K562 (cell line): ENCODE data around the gene PSME4. TPM values are rescaled to one million over a fixed set of nuclear protein-coding genes. Genes with fewer than 3 reads are reported as not detected.

Experiments used
- ATAC-seq: fragments of 200-7000 bp; cut with Tn5 transposase; 3 replicates; pipeline ENCODE4 v1.9.1; 2020; ENCODE audit warnings: moderate library complexity
- BruUV-seq: library from RNA; stranded (reverse); fragments of 400-500 nt; replicated peaks from 2 replicates; lab custom pipeline; 2021; lab: Mats Ljungman, UMichigan
- CTCF ChIA-PET: fragments of 300-600 bp; formaldehyde crosslinking; extraction: SDS; loops from one replicate; lab custom pipeline; 2021; ENCODE audit warnings: low intra/inter-chr PET ratio; lab: Yijun Ruan, JAX
- POLR2A ChIA-PET: fragments of 300-600, 350-650 bp; sonication (Branson Sonifier 250); formaldehyde crosslinking; extraction: SDS; loops from one replicate; lab custom pipeline; 2021; ENCODE audit warnings: antibody characterized with exemption, inconsistent platforms; lab: Yijun Ruan, JAX
- DNase-seq, 4 experiments: peaks; one replicate each; pipeline versions ENCODE4 v3.0.0 to v3.0.0-alpha.2; 2011 to 2018; ENCODE audit warnings: low spot score in 3 of 4, mixed read lengths in 3 of 4; ENCODE audit errors: extremely low read depth in 1 of 4
- FAIRE-seq: peaks from 2 replicates; lab custom pipeline; 2011; peaks lifted over from hg19 to GRCh38; lab: Jason Lieb, UNC
- H2AFZ ChIP-seq: 2 replicates; pipeline ENCODE4 v1.6.0; 2011; ENCODE audit warnings: low read depth, low read length, control low read depth, inconsistent platforms
- H3K27ac ChIP-seq: fragments of 200-600 bp; 3 replicates; pipeline ENCODE4 v1.8.0; 2011; ENCODE audit warnings: low read depth, mild to moderate bottlenecking, control low read depth, inconsistent platforms, low read length, moderate library complexity, mixed read lengths; ENCODE audit errors: extremely low read depth
- H3K27me3 ChIP-seq, 2 experiments: fragments of 300-600 bp in 1 of 2; 2 replicates in 1 of 2; 3 replicates in 1 of 2; pipeline versions ENCODE4 v1.6.0 to v1.8.0; 2011; ENCODE audit warnings: inconsistent platforms in 2 of 2, low read length in 2 of 2, mild to moderate bottlenecking in 1 of 2, mixed read lengths in 1 of 2, moderate library complexity in 1 of 2; ENCODE audit not compliant: control insufficient read depth in 2 of 2, insufficient read depth in 2 of 2
- H3K36me3 ChIP-seq: fragments of 300-600 bp; 3 replicates; pipeline ENCODE4 v1.8.0; 2011; ENCODE audit warnings: mild to moderate bottlenecking, low read length, inconsistent platforms; ENCODE audit not compliant: control insufficient read depth, insufficient read depth
- H3K4me1 ChIP-seq, 2 experiments: fragments of 200-600 bp in 1 of 2; replicated peaks in 1 of 2; 2 replicates in 1 of 2; 3 replicates in 1 of 2; pipeline versions ENCODE4 v1.5.1 to v1.8.0; 2011; ENCODE audit warnings: inconsistent platforms in 2 of 2, low read length in 2 of 2, mild to moderate bottlenecking in 1 of 2, mixed read lengths in 1 of 2, moderate library complexity in 1 of 2; ENCODE audit not compliant: control insufficient read depth in 2 of 2, insufficient read depth in 2 of 2
- H3K4me2 ChIP-seq: 2 replicates; pipeline ENCODE4 v1.6.1; 2011; ENCODE audit warnings: low read length, control low read depth, inconsistent platforms, mixed read lengths; ENCODE audit not compliant: insufficient read depth
- H3K4me3 ChIP-seq: fragments of 200-600 bp; sonication (generic), shearing (Covaris generic); 2 replicates; pipeline ENCODE4 v1.5.1; 2016; ENCODE audit warnings: control low read depth, inconsistent platforms
- H3K79me2 ChIP-seq: fragments of 200-600 bp; 3 replicates; pipeline ENCODE4 v1.8.0; 2011; ENCODE audit warnings: low read length, inconsistent platforms; ENCODE audit not compliant: control insufficient read depth, insufficient read depth
- H3K9ac ChIP-seq, 2 experiments: 2 replicates each; pipeline versions ENCODE4 v1.6.0 to v1.6.1; 2011; ENCODE audit warnings: low read depth in 2 of 2, low read length in 2 of 2, control low read depth in 1 of 2, inconsistent platforms in 1 of 2, mild to moderate bottlenecking in 1 of 2, mixed read lengths in 1 of 2; ENCODE audit not compliant: insufficient read depth in 1 of 2
- H3K9me1 ChIP-seq: one replicate; pipeline ENCODE4 v1.6.0; 2011; ENCODE audit warnings: inconsistent platforms, mild to moderate bottlenecking, low read length, moderate library complexity; ENCODE audit not compliant: control insufficient read depth, insufficient read depth
- H3K9me3 ChIP-seq: replicated peaks from 2 replicates; pipeline ENCODE4 v1.5.1; 2011; ENCODE audit warnings: low read depth, low read length, inconsistent platforms; ENCODE audit not compliant: control insufficient read depth, insufficient read depth
- H4K20me1 ChIP-seq: replicated peaks from 2 replicates; pipeline ENCODE4 v1.6.1; 2011; ENCODE audit warnings: low read length, inconsistent platforms, mixed read lengths; ENCODE audit not compliant: control insufficient read depth, insufficient read depth
- ADNP ChIP-seq: fragments of 200-800 bp; sonication (Bioruptor generic); IDR thresholded peaks from 2 replicates; pipeline ENCODE4 v1.6.1; 2016; ENCODE audit warnings: missing genetic modification characterization, missing compliant biosample characterization
- ARHGAP35 ChIP-seq: fragments of 450-650 bp; IDR thresholded peaks from 2 replicates; pipeline ENCODE4 v1.6.1; 2018; ENCODE audit not compliant: partially characterized antibody
- DMBX1 ChIP-seq: fragments of 250-450 bp; sonication (Bioruptor Pico); IDR thresholded peaks from 2 replicates; pipeline ENCODE4 v1.8.0; 2022; ENCODE audit warnings: inconsistent platforms, mild to moderate bottlenecking, moderate library complexity, borderline replicate concordance
- HLTF ChIP-seq: fragments of 450-650 bp; IDR thresholded peaks from 2 replicates; pipeline ENCODE4 v1.6.1; 2016
- JUNB ChIP-seq: fragments of 450-650 bp; formaldehyde crosslinking; conservative IDR thresholded peaks from 2 replicates; pipeline ENCODE4 v1.4.0; 2020; ENCODE audit warnings: mild to moderate bottlenecking
- KAT8 ChIP-seq: fragments of 450-650 bp; IDR thresholded peaks from 2 replicates; pipeline ENCODE4 v1.6.1; 2016; ENCODE audit warnings: low read depth, mild to moderate bottlenecking
- MAFF ChIP-seq: IDR thresholded peaks from 2 replicates; pipeline ENCODE4 v1.6.1; 2012; ENCODE audit warnings: low read length, improper control_type of control experiment
- RBM15 ChIP-seq: fragments of 200-400 bp; formaldehyde crosslinking; IDR thresholded peaks from 2 replicates; pipeline ENCODE4 v1.6.1; 2018; ENCODE audit warnings: mild to moderate bottlenecking, low read length, moderate library complexity; ENCODE audit not compliant: insufficient read depth
- RBM25 ChIP-seq: fragments of 200-400 bp; formaldehyde crosslinking; IDR thresholded peaks from 2 replicates; pipeline ENCODE4 v1.6.1; 2018; ENCODE audit warnings: low read length, low read depth, moderate library complexity; ENCODE audit not compliant: severe bottlenecking
- RCOR1 ChIP-seq, 2 experiments: IDR thresholded peaks; 2 replicates each; pipeline ENCODE4 v1.6.1; 2012; ENCODE audit warnings: low read depth in 2 of 2, low read length in 2 of 2, borderline replicate concordance in 1 of 2, improper control_type of control experiment in 1 of 2
- SLC30A9 ChIP-seq: fragments of 250-450 bp; sonication (Bioruptor Pico); IDR thresholded peaks from 2 replicates; pipeline ENCODE4 v1.8.0; 2022; ENCODE audit warnings: mild to moderate bottlenecking, moderate library complexity
- TAF1 ChIP-seq: IDR thresholded peaks from 2 replicates; pipeline ENCODE4 v1.6.1; 2011; ENCODE audit warnings: mild to moderate bottlenecking, low read length, moderate library complexity; ENCODE audit not compliant: insufficient read depth, control insufficient read depth, severe bottlenecking; ENCODE audit errors: extremely low read depth
- ZBTB17 ChIP-seq: fragments of 450-650 bp; formaldehyde crosslinking; IDR thresholded peaks from 2 replicates; pipeline ENCODE4 v1.4.0; 2020; ENCODE audit warnings: mild to moderate bottlenecking
- ZNF174 ChIP-seq: fragments of 250-450 bp; sonication (Bioruptor Pico); IDR thresholded peaks from 2 replicates; pipeline ENCODE4 v1.4.0; 2020; ENCODE audit warnings: mild to moderate bottlenecking
- ZNF764 ChIP-seq: fragments of 250-450 bp; sonication (Bioruptor Pico); IDR thresholded peaks from 2 replicates; pipeline ENCODE4 v1.4.0; 2020; ENCODE audit warnings: low read depth, mild to moderate bottlenecking, moderate library complexity
- WGBS: fragments of 100-300 bp; shearing (Covaris generic); methylation state at CpG from one replicate; pipeline ENCODE4 v1.1.6; 2016; ENCODE audit warnings: low coverage, mixed read lengths; ENCODE audit not compliant: insufficient coverage; ENCODE audit errors: missing lambda C conversion rate; 5-methylcytosine and 5-hydroxymethylcytosine counted together
- in situ Hi-C: fragments of 300-500 bp; cut with MboI; formaldehyde crosslinking; loops from 4 replicates; pipeline ENCODE4 v1.15.0; 2018; ENCODE audit warnings: inconsistent platforms, mixed read lengths
- intact Hi-C: fragments of 100-400 bp; cut with micrococcal nuclease; formaldehyde crosslinking; loops from 2 replicates; pipeline ENCODE4 v1.14.2; 2022
- polyA plus RNA-seq, 8 experiments: library from polyadenylated mRNA; depleted of rRNA in 4 of 8; stranded (reverse) in 5 of 8; unstranded in 3 of 8; fragments of >200 nt; fragmentation: Nextera tagmentation in 2 of 8; fragmentation: Illumina TruSeq in 1 of 8; extraction: Ambion mirVana in 2 of 8; extraction: Trizol in 1 of 8; gene quantifications; 2 replicates each; pipeline versions ENCODE4 v1.2.1 to v1.2.3, GENCODE V29; 2011 to 2014; ENCODE audit warnings: inconsistent platforms in 1 of 8, missing spikeins in 1 of 8
- total RNA-seq, 7 experiments: library from RNA; depleted of rRNA in 6 of 7; stranded (reverse); fragments of >200 nt in 6 of 7; fragmentation: Illumina TruSeq in 2 of 7; extraction: Trizol in 2 of 7; gene quantifications; 2 replicates each; pipeline versions ENCODE4 v1.2.1 to v1.2.3, GENCODE V29; 2011 to 2021; ENCODE audit warnings: low replicate concordance in 1 of 7
- TF ChIP-seq, protein P1 (sequence below): sonication (generic); formaldehyde crosslinking; IDR thresholded peaks from 2 replicates; pipeline ENCODE4 v1.8.0; 2022; ENCODE audit warnings: mild to moderate bottlenecking, missing genetic modification reagents
- TF ChIP-seq, protein P2 (sequence below): fragments of 450-650 bp; formaldehyde crosslinking; conservative IDR thresholded peaks from 2 replicates; pipeline ENCODE4 v1.4.0; 2022; ENCODE audit warnings: mild to moderate bottlenecking, missing genetic modification characterization

The PSME4 gene
- total and polyA plus RNA-seq, 9 of the 15 experiments (the other 6 are each of a cell fraction or from before 2014, with no cell fraction given): 24.3 to 77.8 (median 40.5) TPM

DNA sequence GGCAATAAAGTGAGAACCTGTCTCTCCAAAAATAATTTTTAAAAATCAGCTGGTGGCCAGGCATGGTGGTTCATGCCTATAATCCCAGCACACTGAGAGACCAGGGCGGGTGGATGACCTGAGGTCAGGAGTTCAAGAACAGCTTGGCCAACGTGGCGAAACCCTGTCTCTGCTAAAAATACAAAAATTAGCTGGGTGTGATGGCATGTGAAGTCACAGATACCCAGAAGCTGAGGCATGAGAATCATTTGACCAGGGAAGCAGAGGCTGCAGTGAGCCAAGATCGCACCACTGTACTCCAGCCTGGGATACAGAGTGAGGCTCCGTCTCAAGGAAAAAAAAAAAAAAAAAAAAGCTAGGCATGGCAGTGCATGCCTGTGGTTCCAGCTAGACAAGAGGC lies 103.6 kb downstream of the PSME4 start:
- Histone ChIP-seq H3K36me3 (peaks cover 74% of the 10 kb centered on the region), H2AFZ (no peak overlapping the region), H3K27ac (no peak overlapping the region), H3K4me3 (no peak overlapping the region), H3K4me1 (no peaks in the 10 kb centered on the region), H3K9ac (no peak overlapping the region), H3K4me2 (no peak overlapping the region), H4K20me1 (no peaks in the 10 kb centered on the region), H3K27me3 (no peaks in the 10 kb centered on the region), H3K79me2 (no peaks in the 10 kb centered on the region), H3K9me1 (no peaks in the 10 kb centered on the region), H3K9me3 (no peaks in the 10 kb centered on the region)
- in situ Hi-C loops (no loop called here), intact Hi-C loops (no loop called here)
- no TSS peak for BruUV-seq
- 89% methylated on average over 3 of the region's 5 CpGs for WGBS
- ATAC-seq (no peak), FAIRE-seq (no peak), DNase-seq (no peak)
- ChIA-PET CTCF (no interaction called here), POLR2A (no interaction called here)
- TF ChIP-seq, protein P1, sequence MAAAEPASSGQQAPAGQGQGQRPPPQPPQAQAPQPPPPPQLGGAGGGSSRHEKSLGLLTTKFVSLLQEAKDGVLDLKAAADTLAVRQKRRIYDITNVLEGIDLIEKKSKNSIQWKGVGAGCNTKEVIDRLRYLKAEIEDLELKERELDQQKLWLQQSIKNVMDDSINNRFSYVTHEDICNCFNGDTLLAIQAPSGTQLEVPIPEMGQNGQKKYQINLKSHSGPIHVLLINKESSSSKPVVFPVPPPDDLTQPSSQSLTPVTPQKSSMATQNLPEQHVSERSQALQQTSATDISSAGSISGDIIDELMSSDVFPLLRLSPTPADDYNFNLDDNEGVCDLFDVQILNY (CRISPR knock-in tag): no peak

DNA sequence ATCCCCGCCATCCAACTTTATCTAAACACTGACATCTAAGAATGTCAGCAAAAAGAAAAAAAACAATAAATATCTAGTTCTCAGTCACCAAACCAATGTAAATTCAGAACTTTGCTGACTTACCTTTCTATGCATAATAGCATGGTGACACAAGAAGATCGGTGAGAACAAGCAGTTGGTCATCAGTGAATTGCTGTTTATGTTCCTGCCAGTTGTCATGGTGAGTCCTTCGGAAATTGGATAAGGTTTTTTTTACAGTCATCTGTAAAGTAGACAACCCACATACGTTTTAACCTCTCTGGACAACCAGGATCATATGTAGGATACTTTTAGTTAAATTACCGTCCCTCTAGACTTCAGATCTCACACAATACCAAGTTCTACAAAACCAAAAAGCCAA lies 104.8 kb downstream of the PSME4 start:
- ATAC-seq: no peak
- ChIA-PET POLR2A (no interaction called here), CTCF (no interaction called here)
- no peaks in the 10 kb centered on the region for H3K79me2 ChIP-seq
- in situ Hi-C loops (no loop called here), intact Hi-C loops (no loop called here)
- no peak for DNase-seq
- H3K27me3 ChIP-seq: no peaks in the 10 kb centered on the region
- H3K4me1 ChIP-seq: no peaks in the 10 kb centered on the region
- no peak overlapping the region for H3K9ac ChIP-seq
- H2AFZ ChIP-seq: no peak overlapping the region
- H3K27ac ChIP-seq: no peak overlapping the region
- no peak for FAIRE-seq
- WGBS: 89% methylated on average over 5 of the region's 5 CpGs
- no TSS peak for BruUV-seq
- H3K36me3 ChIP-seq: peaks cover 77% of the 10 kb centered on the region
- H3K9me1 ChIP-seq: no peaks in the 10 kb centered on the region
- H4K20me1 ChIP-seq: no peaks in the 10 kb centered on the region
- H3K4me2 ChIP-seq: no peak overlapping the region
- no peak overlapping the region for H3K4me3 ChIP-seq
- no peaks in the 10 kb centered on the region for H3K9me3 ChIP-seq
- TF ChIP-seq RCOR1 (IDR thresholded peaks at IDR 0.05; ENCODE audit: borderline replicate concordance in 1 of 2, low read depth in 2 of 2, low read length in 2 of 2): no peak
- no peak for TF ChIP-seq ARHGAP35
- TF ChIP-seq RBM15: no peak
- no peak for TF ChIP-seq ZBTB17 (CRISPR knock-in tag)
- TF ChIP-seq KAT8: no peak
- TF ChIP-seq HLTF: no peak
- no peak for TF ChIP-seq DMBX1 (CRISPR knock-in tag)
- TF ChIP-seq ZNF174 (CRISPR knock-in tag): no peak
- TF ChIP-seq RBM25: no peak
- no peak for TF ChIP-seq JUNB (CRISPR knock-in tag)
- no peak for TF ChIP-seq SLC30A9 (CRISPR knock-in tag)
- TF ChIP-seq, protein P2, sequence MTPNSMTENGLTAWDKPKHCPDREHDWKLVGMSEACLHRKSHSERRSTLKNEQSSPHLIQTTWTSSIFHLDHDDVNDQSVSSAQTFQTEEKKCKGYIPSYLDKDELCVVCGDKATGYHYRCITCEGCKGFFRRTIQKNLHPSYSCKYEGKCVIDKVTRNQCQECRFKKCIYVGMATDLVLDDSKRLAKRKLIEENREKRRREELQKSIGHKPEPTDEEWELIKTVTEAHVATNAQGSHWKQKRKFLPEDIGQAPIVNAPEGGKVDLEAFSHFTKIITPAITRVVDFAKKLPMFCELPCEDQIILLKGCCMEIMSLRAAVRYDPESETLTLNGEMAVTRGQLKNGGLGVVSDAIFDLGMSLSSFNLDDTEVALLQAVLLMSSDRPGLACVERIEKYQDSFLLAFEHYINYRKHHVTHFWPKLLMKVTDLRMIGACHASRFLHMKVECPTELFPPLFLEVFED (CRISPR knock-in tag): no peak
- no peak for TF ChIP-seq TAF1
- no peak for TF ChIP-seq MAFF
- no peak for TF ChIP-seq ADNP (tag)
- TF ChIP-seq ZNF764 (CRISPR knock-in tag): no peak
